Transverse colon (tissue), 4 donors: ENCODE measurements around the gene PIGS. TPM values are rescaled to one million over a fixed set of nuclear protein-coding genes. Genes with fewer than 3 reads are reported as not detected.

Experiments
- DNase-seq: peaks from one replicate; pipeline ENCODE4 v3.0.0-alpha.2; 2019
- H3K27ac ChIP-seq, 4 donors: fragments of 200-600 bp; sonication (generic); 2 replicates each; pipeline ENCODE4 v1.5.1; 2016 to 2018; ENCODE audit warnings: inconsistent platforms in 4 of 4
- H3K27me3 ChIP-seq: fragments of 200-600 bp; sonication (generic); 2 replicates; pipeline ENCODE4 v1.5.1; 2017; ENCODE audit warnings: inconsistent platforms
- H3K36me3 ChIP-seq, 4 donors: fragments of 200-600 bp; sonication (generic); 2 replicates each; pipeline ENCODE4 v1.5.1; 2017 to 2019; ENCODE audit warnings: inconsistent platforms in 4 of 4
- H3K4me1 ChIP-seq, 4 donors: fragments of 200-600 bp; sonication (generic); 2 replicates each; pipeline ENCODE4 v1.5.1; 2017 to 2020; ENCODE audit warnings: inconsistent platforms in 4 of 4
- H3K4me3 ChIP-seq, 4 donors: fragments of 200-600 bp; sonication (generic); 1 replicate in 1 of 4; 2 replicates in 3 of 4; pipeline versions ENCODE4 v1.5.1 to v1.6.1; 2017 to 2019; ENCODE audit warnings: inconsistent platforms in 4 of 4
- H3K9me3 ChIP-seq, 2 donors: fragments of 200-600 bp; sonication (generic); 2 replicates each; pipeline ENCODE4 v1.5.1; 2017 to 2019; ENCODE audit warnings: inconsistent platforms in 2 of 2
- EP300 ChIP-seq: sonication (generic); formaldehyde crosslinking; IDR thresholded peaks from one replicate; pipeline ENCODE4 v1.6.1; 2017; ENCODE audit warnings: antibody characterized with exemption, low read depth
- POLR2A ChIP-seq: fragments of 450-650 bp; IDR thresholded peaks from one replicate; pipeline ENCODE4 v1.6.1; 2016; ENCODE audit warnings: antibody characterized with exemption, mild to moderate bottlenecking, moderate library complexity
- POLR2AphosphoS5 ChIP-seq, 3 donors: sonication (generic); formaldehyde crosslinking; IDR thresholded peaks; one replicate each; pipeline ENCODE4 v1.6.1; 2016; ENCODE audit warnings: antibody characterized with exemption in 3 of 3
- WGBS, 2 donors: methylation state at CpG; one replicate each; pipeline ENCODE4 v1.1.5; 2018; ENCODE audit warnings: low coverage in 1 of 2; 5-methylcytosine and 5-hydroxymethylcytosine counted together
- in situ Hi-C, 4 donors: fragments of 200-750 bp; cut with MboI; loops; one replicate each; pipeline versions ENCODE4 v1.15.0 to v1.15.1; 2017; ENCODE audit warnings: low sequenced_read_pairs in 3 of 4, low pct_ligation_motif_present in 1 of 4, low pct_unique_long_range_greater_than_20kb in 1 of 4
- intact Hi-C: fragments of 100-400 bp; cut with DNase I; formaldehyde crosslinking; loops from one replicate; pipeline ENCODE4 v1.15.1; 2023; ENCODE audit warnings: low total_unique reads
- total RNA-seq, 4 donors: library from RNA; depleted of rRNA; stranded (reverse); fragments of >200 nt; gene quantifications; one replicate each; pipeline ENCODE4 v1.1.0, GENCODE V29; 2016
- TF ChIP-seq, protein P1 (sequence below), 5 experiments: fragments of 200-600 bp in 3 of 5; fragments of 450-650 bp in 2 of 5; sonication (generic) in 3 of 5; IDR thresholded peaks; 1 replicate in 2 of 5; 2 replicates in 3 of 5; pipeline ENCODE4 v1.5.1; 2016 to 2017; ENCODE audit warnings: antibody characterized with exemption in 5 of 5, inconsistent platforms in 3 of 5, mild to moderate bottlenecking in 2 of 5, moderate library complexity in 1 of 5

Gene PIGS
- total RNA-seq, 4 donors from 2014 or later = 18.1 to 182 (median 87.6) TPM

DNA sequence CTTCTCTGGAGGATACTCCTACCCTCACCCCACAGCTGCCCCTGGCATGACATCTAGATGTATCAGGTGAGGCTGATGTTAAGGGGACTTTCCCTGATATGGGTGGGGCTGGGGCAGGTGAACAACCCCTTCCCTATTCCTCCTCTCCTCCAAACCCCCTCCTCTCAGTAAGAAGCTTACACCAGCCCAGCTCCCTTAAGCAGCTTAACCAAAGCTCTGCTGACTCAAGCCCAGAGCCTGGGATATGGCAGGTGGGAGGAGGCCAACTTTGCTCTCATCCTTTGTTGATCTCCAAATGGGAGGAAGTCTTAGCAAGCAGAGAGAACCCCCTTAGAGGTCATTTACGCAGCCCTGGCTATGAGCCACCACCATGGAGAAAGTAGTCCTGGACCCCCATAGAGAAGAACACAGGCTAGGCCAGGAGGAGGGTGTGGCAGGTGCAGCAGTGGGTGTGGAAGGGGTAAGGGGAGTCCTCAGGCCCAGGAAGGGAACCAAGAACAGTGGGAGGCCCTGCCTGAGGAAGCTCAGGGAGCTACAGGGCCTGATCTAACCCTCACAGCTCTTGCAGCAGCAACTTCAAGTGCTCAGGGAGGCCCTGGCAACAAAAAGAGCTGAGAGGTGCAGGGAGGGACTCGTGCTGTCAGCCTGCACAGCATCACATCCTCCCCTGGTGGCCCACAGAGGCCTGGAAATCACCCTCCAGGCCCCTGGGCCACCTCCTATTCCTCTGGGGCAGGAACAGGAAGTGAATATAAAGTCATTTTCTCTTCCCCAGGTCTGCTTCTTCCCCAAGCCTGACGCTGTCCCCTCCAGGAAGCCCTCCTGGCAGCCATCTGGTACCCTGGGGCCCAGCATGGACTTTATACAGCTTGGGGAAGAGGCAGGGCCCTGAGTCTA is 21.8 kb downstream of the PIGS start:
- no peak for DNase-seq
- Histone ChIP-seq H3K4me1 (peaks cover 4 to 37% (median 8%) of the 10 kb centered on the region in 4 donors), H3K4me3 (no peak overlapping the region), H3K9me3 (no peaks in the 10 kb centered on the region), H3K36me3 (peaks cover 0 to 14% (median 0%) of the 10 kb centered on the region in 4 donors), H3K27ac (no peak overlapping the region), H3K27me3 (no peaks in the 10 kb centered on the region)
- WGBS, 2 donors = 58 to 80% methylated on average over 1 to 3 of the region's 3 CpGs
- in situ Hi-C loops (no loop called here), intact Hi-C loops (loop anchor here (10.0 kb wide), 1 partner anchor 55 kb away; no protein-coding TSS in a partner anchor)
- TF ChIP-seq EP300 (no peak), POLR2A (no peak), POLR2AphosphoS5 (IDR thresholded peaks at IDR 0.05) (no peak)
- TF ChIP-seq, protein P1, sequence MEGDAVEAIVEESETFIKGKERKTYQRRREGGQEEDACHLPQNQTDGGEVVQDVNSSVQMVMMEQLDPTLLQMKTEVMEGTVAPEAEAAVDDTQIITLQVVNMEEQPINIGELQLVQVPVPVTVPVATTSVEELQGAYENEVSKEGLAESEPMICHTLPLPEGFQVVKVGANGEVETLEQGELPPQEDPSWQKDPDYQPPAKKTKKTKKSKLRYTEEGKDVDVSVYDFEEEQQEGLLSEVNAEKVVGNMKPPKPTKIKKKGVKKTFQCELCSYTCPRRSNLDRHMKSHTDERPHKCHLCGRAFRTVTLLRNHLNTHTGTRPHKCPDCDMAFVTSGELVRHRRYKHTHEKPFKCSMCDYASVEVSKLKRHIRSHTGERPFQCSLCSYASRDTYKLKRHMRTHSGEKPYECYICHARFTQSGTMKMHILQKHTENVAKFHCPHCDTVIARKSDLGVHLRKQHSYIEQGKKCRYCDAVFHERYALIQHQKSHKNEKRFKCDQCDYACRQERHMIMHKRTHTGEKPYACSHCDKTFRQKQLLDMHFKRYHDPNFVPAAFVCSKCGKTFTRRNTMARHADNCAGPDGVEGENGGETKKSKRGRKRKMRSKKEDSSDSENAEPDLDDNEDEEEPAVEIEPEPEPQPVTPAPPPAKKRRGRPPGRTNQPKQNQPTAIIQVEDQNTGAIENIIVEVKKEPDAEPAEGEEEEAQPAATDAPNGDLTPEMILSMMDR (IDR thresholded peaks at IDR 0.05) = no peak

- Histone ChIP-seq H3K27ac (no peak overlapping the region), H3K4me3 (no peak overlapping the region), H3K4me1 (peaks cover 4 to 37% (median 8%) of the 10 kb centered on the region in 4 donors), H3K27me3 (no peaks in the 10 kb centered on the region), H3K9me3 (no peaks in the 10 kb centered on the region), H3K36me3 (peaks cover 0 to 7% (median 0%) of the 10 kb centered on the region in 4 donors)
- intact Hi-C loops (loop anchor here (10.0 kb wide), 1 partner anchor 56 kb away; no protein-coding TSS in a partner anchor), in situ Hi-C loops (no loop called here)
- WGBS, 2 donors = 84% methylated on average over 6 of the region's 6 CpGs; no CpG with 5 or more reads in 1 of the 2 donors
- DNase-seq = no peak
- TF ChIP-seq POLR2A = no peak
- TF ChIP-seq POLR2AphosphoS5 (IDR thresholded peaks at IDR 0.05) = no peak
- no peak for TF ChIP-seq EP300
- TF ChIP-seq, protein P1 (IDR thresholded peaks at IDR 0.05) = no peak
These were observed 22.8 kb downstream of the PIGS start for GRCh38 chr17:28548417-28549130.

DNA sequence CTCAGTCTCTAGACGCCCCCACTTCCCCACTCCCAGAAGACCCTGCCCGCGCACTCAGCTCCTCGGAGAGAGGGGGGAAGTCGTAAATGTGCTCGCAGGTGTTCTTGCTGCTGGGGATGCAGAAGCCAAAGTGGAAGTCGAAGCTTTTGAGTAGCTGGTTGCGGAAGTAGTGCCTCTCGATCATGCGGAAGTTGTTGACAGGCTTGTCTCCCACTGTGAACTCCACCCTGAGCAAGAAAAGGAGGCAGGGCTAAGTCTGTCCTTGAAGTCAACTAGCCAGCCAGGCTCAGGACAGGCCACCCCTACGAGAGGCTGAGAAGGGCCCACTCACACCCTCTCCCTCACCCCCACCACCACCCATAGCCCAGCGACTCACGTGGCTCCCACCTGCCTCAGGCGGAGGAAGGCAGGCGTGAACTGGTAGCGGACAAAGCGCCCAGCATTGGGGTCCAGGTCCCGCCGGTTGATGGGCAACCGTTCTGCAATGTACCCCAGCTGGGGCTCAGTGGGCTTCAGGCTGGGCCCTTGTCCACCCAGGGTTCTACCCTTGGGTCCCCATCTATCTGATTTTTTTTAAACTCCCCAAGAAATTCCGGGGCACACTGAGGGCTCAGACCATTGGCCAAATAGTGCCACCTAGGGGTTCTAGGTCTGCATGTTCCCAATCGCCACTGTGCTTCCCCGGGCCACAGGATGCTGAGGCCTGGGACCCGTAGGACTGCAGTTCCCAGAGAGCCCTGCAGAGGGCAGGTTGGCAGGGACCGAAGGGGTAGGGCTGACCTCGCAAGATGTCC is 23.5 kb downstream of the PIGS start:
- Histone ChIP-seq H3K4me3 (no peak overlapping the region), H3K27ac (peak overlapping the region in 3 of 4 donors; percentile 6 to 47 (median 27)), H3K27me3 (no peaks in the 10 kb centered on the region), H3K9me3 (no peaks in the 10 kb centered on the region), H3K4me1 (peaks cover 4 to 35% (median 8%) of the 10 kb centered on the region in 4 donors), H3K36me3 (peaks cover 0 to 6% (median 0%) of the 10 kb centered on the region in 4 donors)
- peak; percentile 87 for DNase-seq
- WGBS, 2 donors = 71% methylated on average over 25 of the region's 26 CpGs; no CpG with 5 or more reads in 1 of the 2 donors
- TF ChIP-seq POLR2A (no peak), EP300 (no peak)
- TF ChIP-seq, protein P1 (IDR thresholded peaks at IDR 0.05) = peak; percentile 88 to 93 (median 92)
- in situ Hi-C loops (no loop called here), intact Hi-C loops (loop anchor here (10.0 kb wide), 1 partner anchor 57 kb away; no protein-coding TSS in a partner anchor)
